ENCODE measurements around the gene TBX6. TPM values are rescaled to one million over a fixed set of nuclear protein-coding genes. Genes with fewer than 3 reads are reported as not detected.
A peak's percentile ranks its signal among the peaks of the same experiment; 100 is the strongest.

Gene TBX6
- total and polyA plus RNA-seq, 9 donors, result 0.18 to 1.3 (median 0.51) TPM

DNA sequence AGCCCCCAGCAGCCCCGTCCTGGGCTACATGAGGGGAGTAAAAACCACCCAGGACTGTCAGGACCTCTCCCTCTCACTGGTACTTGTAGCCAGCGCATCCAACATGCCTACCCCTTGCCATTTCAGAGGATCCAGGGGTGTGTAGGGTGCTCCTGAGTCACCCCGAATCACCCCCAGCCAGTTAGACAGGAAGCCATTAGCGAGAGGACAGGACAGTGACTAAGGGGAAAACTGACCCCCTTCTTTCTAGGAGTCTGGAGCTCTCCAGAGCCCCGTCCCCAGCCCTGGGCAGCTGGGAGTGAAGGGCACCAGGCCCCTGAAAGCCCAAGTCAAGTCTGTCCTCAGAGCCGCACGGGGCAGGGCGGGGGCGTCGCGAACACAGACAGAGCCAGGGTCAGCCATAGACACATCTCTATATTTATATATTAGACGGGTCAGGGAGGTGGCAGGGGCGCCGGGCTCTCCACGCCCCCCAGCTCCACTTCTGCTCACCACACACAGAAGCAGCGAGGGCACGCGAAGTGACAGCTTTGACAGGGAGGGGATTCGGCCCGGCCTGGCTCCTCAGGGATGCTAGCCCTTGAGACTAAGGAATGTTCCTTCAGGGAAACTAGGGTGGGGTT lies 22.1 kb upstream of the TBX6 start:
- no peak for DNase-seq
- Histone ChIP-seq H3K27ac (ENCODE audit: low read length) (no peak overlapping the region), H3K4me1 (ENCODE audit: control insufficient read depth, insufficient read depth, low read length) (peaks cover 19% of the 10 kb centered on the region), H3K9me3 (replicated peaks; ENCODE audit: control insufficient read depth, low read depth, low read length) (no peaks in the 10 kb centered on the region), H3K4me3 (ENCODE audit: low read length) (no peak overlapping the region), H3K36me3 (ENCODE audit: control insufficient read depth, insufficient read depth, low read length) (peaks cover 61% of the 10 kb centered on the region), H3K27me3 (ENCODE audit: control insufficient read depth, insufficient read depth, low read length) (no peaks in the 10 kb centered on the region)
- WGBS (ENCODE audit: insufficient coverage), result 40% methylated on average over 1 of the region's 20 CpGs

DNA sequence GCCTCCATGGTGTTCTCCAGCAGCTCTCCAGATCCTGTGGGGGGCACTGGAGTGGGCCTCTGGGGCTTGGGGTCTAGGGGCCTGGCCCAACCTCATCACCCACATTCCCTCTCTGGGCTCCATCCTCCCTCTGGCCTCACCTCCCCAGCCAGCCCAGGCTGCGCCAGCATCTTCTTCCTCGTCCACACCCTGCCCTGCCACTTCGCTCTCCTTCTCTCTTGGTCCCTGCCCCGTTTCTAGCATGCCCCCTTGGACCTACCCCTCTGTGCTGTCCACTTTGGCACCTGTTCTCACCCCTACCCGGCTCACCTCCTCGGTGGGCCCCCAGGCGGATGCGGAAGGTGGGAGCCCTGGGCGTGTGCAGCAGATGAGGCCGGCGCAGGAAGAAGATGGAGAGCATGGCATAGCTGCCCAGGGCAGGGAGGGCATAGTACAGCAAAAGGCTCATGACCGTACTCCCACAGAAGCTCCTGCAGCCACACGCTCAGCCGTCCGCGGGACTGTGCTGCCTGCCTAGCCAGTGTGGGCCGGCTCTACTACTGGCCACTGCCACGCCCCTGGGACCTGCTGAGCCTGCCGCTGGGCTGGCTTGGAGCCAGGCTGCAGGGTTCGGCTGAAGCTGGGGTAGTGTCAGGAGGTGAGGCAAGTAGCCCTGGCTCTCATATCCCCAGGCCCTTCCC lies 21.4 kb upstream of the TBX6 start, which contains the start of gene GDPD3:
TSS of gene GDPD3 (minus strand) at position 507 of the 680 bp plus-strand sequence. CDS start at position 448, 59 bp downstream.
- Histone ChIP-seq H3K4me1 (ENCODE audit: control insufficient read depth, insufficient read depth, low read length) (peaks cover 19% of the 10 kb centered on the region), H3K27me3 (ENCODE audit: control insufficient read depth, insufficient read depth, low read length) (no peaks in the 10 kb centered on the region), H3K27ac (ENCODE audit: low read length) (no peak within 1 kb of the TSS), H3K4me3 (ENCODE audit: low read length) (no peak within 1 kb of the TSS), H3K36me3 (ENCODE audit: control insufficient read depth, insufficient read depth, low read length) (peaks cover 58% of the 10 kb centered on the region), H3K9me3 (replicated peaks; ENCODE audit: control insufficient read depth, low read depth, low read length) (no peaks in the 10 kb centered on the region)
- WGBS (ENCODE audit: insufficient coverage), result 69% methylated on average over 16 of the region's 20 CpGs
- DNase-seq, result no peak

DNA sequence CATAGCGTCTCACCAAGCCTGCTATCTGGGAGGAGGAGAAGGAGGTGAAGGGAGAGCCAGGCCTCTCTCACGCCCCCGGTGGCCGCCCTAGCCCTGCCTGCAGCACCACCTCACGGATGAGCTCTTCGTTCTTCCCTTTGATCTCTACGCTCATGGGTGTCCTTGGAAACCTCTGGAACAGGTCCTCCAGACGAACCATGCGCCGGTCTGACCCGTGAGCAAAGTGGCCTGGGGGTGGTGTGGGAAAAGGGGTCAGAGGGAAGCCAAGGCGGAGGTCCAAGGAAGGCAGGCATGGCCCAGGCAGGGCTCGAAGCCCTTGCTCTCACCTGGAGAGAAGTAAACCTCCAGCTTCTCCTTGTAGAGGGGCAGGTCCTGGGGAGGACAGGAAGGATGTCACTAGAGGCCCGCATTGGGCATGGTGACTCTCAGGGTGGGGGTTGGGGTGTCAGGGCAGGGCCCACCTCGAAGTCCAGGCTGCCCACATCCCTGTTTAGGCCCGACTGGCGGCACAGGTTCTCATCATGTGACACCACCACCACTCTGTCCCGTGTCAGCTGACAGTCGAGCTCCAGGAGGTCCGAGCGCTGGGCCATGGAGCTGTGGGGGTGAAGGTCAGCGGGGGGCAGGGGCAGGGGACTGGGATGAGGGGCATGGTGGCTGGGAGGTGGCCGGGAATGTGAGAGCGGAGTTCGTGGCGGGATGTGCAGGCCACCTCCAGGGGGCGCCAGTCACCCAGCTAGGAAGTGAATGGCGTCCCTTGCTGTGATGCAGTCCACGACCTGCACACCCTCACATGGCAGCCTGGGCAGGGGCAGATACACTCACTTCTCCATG lies 20.7 kb upstream of the TBX6 start:
- Histone ChIP-seq H3K27ac (ENCODE audit: low read length) (no peak overlapping the region), H3K4me3 (ENCODE audit: low read length) (no peak overlapping the region), H3K36me3 (ENCODE audit: control insufficient read depth, insufficient read depth, low read length) (peaks cover 57% of the 10 kb centered on the region), H3K27me3 (ENCODE audit: control insufficient read depth, insufficient read depth, low read length) (no peaks in the 10 kb centered on the region), H3K4me1 (ENCODE audit: control insufficient read depth, insufficient read depth, low read length) (peaks cover 19% of the 10 kb centered on the region), H3K9me3 (replicated peaks; ENCODE audit: control insufficient read depth, low read depth, low read length) (no peaks in the 10 kb centered on the region)
- DNase-seq, result peak; percentile 46
- WGBS (ENCODE audit: insufficient coverage), result 63% methylated on average over 12 of the region's 29 CpGs

DNA sequence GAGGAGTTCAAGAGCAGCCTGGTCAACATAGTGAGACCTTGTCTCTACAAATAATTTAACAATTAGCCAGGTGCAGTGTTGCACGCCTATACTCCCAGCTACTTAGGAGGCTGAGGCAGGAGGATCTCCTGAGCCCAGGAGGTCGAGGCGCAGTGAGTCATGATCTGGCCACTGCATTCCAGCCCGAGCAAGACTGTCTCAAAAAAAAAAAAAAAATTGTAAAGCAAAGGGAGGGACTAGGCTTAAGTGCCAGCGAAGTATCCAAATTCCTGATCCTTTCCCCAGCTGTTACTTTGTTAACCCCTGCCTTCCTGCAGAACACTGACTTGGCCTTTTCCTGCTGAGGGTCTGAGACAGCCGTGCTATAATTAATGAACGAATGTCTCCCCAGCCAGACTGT lies 18.9 kb upstream of the TBX6 start:
- Histone ChIP-seq H3K36me3 (ENCODE audit: control insufficient read depth, insufficient read depth, low read length) (peaks cover 42% of the 10 kb centered on the region), H3K27me3 (ENCODE audit: control insufficient read depth, insufficient read depth, low read length) (no peaks in the 10 kb centered on the region), H3K27ac (ENCODE audit: low read length) (peak overlapping the region; percentile 51), H3K9me3 (replicated peaks; ENCODE audit: control insufficient read depth, low read depth, low read length) (no peaks in the 10 kb centered on the region), H3K4me3 (ENCODE audit: low read length) (no peak overlapping the region), H3K4me1 (ENCODE audit: control insufficient read depth, insufficient read depth, low read length) (peaks cover 19% of the 10 kb centered on the region)
- DNase-seq, result peak; percentile 83
- no CpG with 5 or more reads among the region's 7 CpGs for WGBS (ENCODE audit: insufficient coverage)

DNA sequence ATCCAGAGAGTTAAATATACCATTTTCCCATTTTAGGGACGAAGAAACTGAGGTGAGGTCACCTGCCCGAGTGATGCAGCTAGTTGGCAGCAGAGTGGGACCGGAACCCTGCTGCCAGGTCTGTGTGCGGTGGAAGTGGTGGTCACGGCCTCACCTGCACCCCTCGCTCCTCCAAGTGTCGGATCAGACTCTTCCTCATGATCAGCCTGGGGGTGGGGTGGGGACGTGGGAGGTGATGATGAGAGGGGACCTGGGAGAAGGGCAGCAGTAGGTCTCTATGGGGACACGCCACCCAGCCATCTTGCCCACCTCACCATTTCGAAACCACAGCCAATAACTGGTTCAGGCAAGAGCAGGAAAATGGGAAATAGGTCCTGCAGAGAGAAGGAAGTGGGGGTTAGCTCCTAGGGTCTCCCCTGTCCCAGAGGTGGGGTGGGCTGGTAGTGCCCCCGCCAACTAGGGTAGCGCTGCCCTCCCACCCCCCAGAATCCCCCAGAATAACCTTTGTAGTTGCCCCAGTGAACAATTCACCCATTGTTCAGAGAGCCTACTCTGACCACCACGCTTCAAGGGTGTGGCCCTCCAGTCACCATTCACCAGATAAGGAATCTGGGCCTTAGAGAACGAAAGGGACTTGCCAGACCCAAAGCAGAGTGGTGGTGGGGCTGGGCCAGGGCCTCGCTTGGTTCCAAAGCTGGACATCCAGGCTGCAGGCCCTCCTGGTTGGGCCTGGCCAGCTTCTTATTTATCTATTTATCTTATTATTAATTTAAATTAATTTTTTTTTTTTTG lies 16.5 kb upstream of the TBX6 start:
- Histone ChIP-seq H3K36me3 (ENCODE audit: control insufficient read depth, insufficient read depth, low read length) (peaks cover 39% of the 10 kb centered on the region), H3K4me3 (ENCODE audit: low read length) (no peak overlapping the region), H3K4me1 (ENCODE audit: control insufficient read depth, insufficient read depth, low read length) (peaks cover 11% of the 10 kb centered on the region), H3K27me3 (ENCODE audit: control insufficient read depth, insufficient read depth, low read length) (no peaks in the 10 kb centered on the region), H3K9me3 (replicated peaks; ENCODE audit: control insufficient read depth, low read depth, low read length) (no peaks in the 10 kb centered on the region), H3K27ac (ENCODE audit: low read length) (no peak overlapping the region)
- no peak for DNase-seq
- 97% methylated on average over 4 of the region's 15 CpGs for WGBS (ENCODE audit: insufficient coverage)

DNA sequence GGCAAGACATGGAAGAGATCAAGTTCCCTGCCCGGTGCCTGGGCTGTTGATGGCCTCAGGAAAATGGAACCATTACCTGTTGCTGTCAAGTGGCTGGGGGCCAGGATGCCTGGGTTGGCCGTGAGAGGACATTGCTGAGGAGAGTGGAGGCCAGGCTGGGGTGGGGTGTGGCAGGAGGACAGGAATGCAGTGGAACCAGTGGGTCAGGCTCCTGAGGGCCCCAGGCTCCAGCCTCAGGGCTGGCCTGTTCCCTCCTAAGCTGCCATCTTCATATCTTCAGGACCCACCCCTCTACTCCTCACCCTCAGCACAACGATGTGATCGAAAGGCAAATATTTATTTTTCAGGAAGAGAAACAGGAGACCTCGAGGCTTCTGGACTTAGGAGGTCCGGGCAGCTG lies 12.8 kb upstream of the TBX6 start:
- H3K4me1 ChIP-seq (ENCODE audit: control insufficient read depth, insufficient read depth, low read length), result no peaks in the 10 kb centered on the region
- no peak for DNase-seq
- peaks cover 28% of the 10 kb centered on the region for H3K36me3 ChIP-seq (ENCODE audit: control insufficient read depth, insufficient read depth, low read length)
- H3K9me3 ChIP-seq (replicated peaks; ENCODE audit: control insufficient read depth, low read depth, low read length), result no peaks in the 10 kb centered on the region
- H3K27me3 ChIP-seq (ENCODE audit: control insufficient read depth, insufficient read depth, low read length), result no peaks in the 10 kb centered on the region
- H3K27ac ChIP-seq (ENCODE audit: low read length), result no peak overlapping the region
- H3K4me3 ChIP-seq (ENCODE audit: low read length), result no peak overlapping the region
- 90% methylated on average over 4 of the region's 6 CpGs for WGBS (ENCODE audit: insufficient coverage)

DNA sequence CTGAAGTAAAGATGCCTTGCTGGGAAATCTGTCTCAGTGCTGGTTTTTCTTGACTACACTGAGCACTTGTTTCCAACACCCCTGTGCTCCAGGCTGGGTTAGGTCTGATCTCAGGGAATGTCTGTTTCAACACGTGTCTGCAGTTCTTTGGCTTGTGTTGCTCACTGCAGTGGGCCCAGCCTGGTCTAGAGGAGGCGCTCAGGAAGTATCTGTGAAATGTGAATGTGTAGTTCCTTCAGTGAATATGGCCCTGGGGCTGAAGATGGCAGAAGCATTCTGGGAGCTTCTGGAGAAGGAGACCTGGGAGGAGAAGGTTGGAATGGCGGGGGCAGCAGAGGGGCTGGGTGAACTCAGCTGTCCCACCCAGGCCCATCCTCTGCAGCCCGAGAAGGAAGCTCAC lies 12.4 kb upstream of the TBX6 start:
- DNase-seq, result no peak
- Histone ChIP-seq H3K4me1 (ENCODE audit: control insufficient read depth, insufficient read depth, low read length) (no peaks in the 10 kb centered on the region), H3K27ac (ENCODE audit: low read length) (no peak overlapping the region), H3K4me3 (ENCODE audit: low read length) (no peak overlapping the region), H3K36me3 (ENCODE audit: control insufficient read depth, insufficient read depth, low read length) (peaks cover 25% of the 10 kb centered on the region), H3K9me3 (replicated peaks; ENCODE audit: control insufficient read depth, low read depth, low read length) (no peaks in the 10 kb centered on the region), H3K27me3 (ENCODE audit: control insufficient read depth, insufficient read depth, low read length) (no peaks in the 10 kb centered on the region)
- WGBS (ENCODE audit: insufficient coverage), result 77% methylated on average over 4 of the region's 4 CpGs

DNA sequence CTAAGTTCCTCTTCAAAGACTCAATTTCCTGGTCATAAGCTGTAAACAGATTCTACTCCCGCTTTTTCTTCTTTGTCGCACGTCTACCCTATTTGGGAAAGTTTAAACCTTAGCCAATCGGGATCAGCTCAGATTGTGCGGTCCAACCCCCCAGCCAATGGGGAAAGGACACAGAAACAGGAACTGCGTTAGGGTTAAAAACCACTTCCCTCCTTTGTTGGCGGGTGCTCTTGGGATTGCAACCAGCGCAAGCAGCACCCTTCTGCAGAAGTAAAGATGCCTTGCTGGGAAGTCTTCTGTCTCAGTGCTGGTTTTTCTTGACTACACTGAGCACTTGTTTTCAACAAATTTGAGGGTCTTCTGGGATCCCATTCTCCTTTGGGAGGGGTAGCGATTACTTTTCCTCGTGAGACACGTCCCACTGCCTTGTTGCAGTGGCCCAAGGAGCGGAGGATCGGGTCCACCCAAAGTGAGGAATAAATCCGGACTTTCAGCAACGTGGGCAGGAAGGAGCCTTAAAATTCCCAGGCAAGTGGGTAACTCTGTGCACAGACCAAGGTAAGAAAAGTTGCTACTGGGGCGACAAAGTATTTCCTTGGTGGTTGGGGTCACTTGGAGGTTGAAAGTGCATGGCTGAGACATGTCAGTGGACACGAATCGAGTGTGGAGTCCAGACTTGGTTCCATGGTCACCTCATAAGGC lies 5.3 kb upstream of the TBX6 start:
- Histone ChIP-seq H3K36me3 (ENCODE audit: control insufficient read depth, insufficient read depth, low read length) (peaks cover 11% of the 10 kb centered on the region), H3K4me3 (ENCODE audit: low read length) (peak overlapping the region; percentile 55), H3K27me3 (ENCODE audit: control insufficient read depth, insufficient read depth, low read length) (no peaks in the 10 kb centered on the region), H3K27ac (ENCODE audit: low read length) (peak overlapping the region; percentile 94), H3K4me1 (ENCODE audit: control insufficient read depth, insufficient read depth, low read length) (peaks cover 24% of the 10 kb centered on the region), H3K9me3 (replicated peaks; ENCODE audit: control insufficient read depth, low read depth, low read length) (peaks cover 16% of the 10 kb centered on the region)
- DNase-seq, result no peak
- 91% methylated on average over 12 of the region's 18 CpGs for WGBS (ENCODE audit: insufficient coverage)

DNA sequence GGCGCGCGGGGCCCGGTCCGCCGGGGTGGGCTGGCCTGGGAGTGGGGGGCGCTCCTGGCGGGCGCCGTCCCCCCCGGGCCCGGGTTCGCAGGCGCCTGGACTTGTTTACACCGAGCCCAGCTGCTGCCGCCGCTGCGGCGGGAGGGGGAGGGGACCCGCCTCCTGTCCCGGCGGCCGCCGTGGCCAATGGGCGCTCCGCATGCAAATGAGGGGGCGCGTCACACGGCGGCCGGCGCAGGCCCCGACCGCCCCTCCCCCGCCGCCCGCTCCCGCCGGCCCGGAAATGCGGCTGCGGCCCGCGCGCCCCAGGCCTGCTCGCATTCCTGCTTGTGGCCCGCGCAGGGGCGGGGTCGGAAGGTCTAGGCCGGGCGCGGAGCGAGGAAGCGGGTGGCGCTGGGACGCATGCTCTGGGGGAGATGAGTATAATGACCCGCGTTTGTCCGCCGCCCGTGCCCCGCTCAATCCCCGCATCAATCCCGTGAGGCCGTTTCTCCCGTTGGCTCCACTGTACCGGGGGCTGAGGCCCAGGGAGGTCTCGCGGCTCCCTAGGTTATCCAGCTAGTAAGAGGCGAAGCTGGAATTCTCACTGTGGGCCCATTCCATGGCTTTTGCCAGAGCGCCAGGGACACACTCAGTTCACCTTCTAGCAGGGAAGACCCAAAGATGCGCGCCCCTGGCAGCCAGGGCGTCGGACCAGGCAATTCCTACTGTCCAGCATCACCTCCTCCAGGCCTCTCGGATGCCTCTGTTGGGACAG lies 4.6 kb upstream of the TBX6 start, which contains the start of gene YPEL3:
TSS of gene YPEL3 (minus strand) at position 109 of the 757 bp plus-strand sequence. CDS start 731 bp downstream, outside the sequence.
- H3K36me3 ChIP-seq (ENCODE audit: control insufficient read depth, insufficient read depth, low read length), result peaks cover 11% of the 10 kb centered on the region
- no peaks in the 10 kb centered on the region for H3K27me3 ChIP-seq (ENCODE audit: control insufficient read depth, insufficient read depth, low read length)
- peak within 1 kb of the TSS; percentile 55 for H3K4me3 ChIP-seq (ENCODE audit: low read length)
- peak; percentile 96 for DNase-seq
- peak within 1 kb of the TSS; percentile 94 for H3K27ac ChIP-seq (ENCODE audit: low read length)
- WGBS (ENCODE audit: insufficient coverage), result 8% methylated on average over 39 of the region's 77 CpGs
- H3K4me1 ChIP-seq (ENCODE audit: control insufficient read depth, insufficient read depth, low read length), result peaks cover 29% of the 10 kb centered on the region
- H3K9me3 ChIP-seq (replicated peaks; ENCODE audit: control insufficient read depth, low read depth, low read length), result peaks cover 16% of the 10 kb centered on the region

Data from muscle of leg (tissue), 11 donors.